ENCODE measurements around the gene DENND11. TPM values are rescaled to one million over a fixed set of nuclear protein-coding genes. Genes with fewer than 3 reads are reported as not detected.
A peak's percentile ranks its signal among the peaks of the same experiment; 100 is the strongest.

The DENND11 gene
- total and polyA plus RNA-seq, 2 donors from 2014 or later, result 6.1 to 22.6 TPM

GRCh38 chr7:141696348-141696747 is 5.6 kb downstream of the DENND11 start:
- H3K4me1 ChIP-seq (ENCODE audit: control insufficient read depth in 2 of 3, insufficient read depth in 2 of 3, low read depth in 1 of 3, low read length in 3 of 3), result peaks cover 3 to 24% (median 15%) of the 10 kb centered on the region in 3 donors
- H3K27me3 ChIP-seq (ENCODE audit: control insufficient read depth, insufficient read depth, low read length), result no peaks in the 10 kb centered on the region
- DNase-seq (no peak), FAIRE-seq (no peak)
- H3K27ac ChIP-seq (ENCODE audit: low read depth in 2 of 2, low read length in 2 of 2), result no peak overlapping the region
- TF ChIP-seq, protein P1, sequence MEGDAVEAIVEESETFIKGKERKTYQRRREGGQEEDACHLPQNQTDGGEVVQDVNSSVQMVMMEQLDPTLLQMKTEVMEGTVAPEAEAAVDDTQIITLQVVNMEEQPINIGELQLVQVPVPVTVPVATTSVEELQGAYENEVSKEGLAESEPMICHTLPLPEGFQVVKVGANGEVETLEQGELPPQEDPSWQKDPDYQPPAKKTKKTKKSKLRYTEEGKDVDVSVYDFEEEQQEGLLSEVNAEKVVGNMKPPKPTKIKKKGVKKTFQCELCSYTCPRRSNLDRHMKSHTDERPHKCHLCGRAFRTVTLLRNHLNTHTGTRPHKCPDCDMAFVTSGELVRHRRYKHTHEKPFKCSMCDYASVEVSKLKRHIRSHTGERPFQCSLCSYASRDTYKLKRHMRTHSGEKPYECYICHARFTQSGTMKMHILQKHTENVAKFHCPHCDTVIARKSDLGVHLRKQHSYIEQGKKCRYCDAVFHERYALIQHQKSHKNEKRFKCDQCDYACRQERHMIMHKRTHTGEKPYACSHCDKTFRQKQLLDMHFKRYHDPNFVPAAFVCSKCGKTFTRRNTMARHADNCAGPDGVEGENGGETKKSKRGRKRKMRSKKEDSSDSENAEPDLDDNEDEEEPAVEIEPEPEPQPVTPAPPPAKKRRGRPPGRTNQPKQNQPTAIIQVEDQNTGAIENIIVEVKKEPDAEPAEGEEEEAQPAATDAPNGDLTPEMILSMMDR (IDR thresholded peaks at IDR 0.05; ENCODE audit: borderline replicate concordance, extremely low read depth, insufficient read depth), result no peak
- H3K4me3 ChIP-seq (ENCODE audit: low read length in 3 of 3), result no peak overlapping the region
- intact Hi-C loops (cut with DNase I), result no loop called here
- no peak overlapping the region for H3K9ac ChIP-seq (ENCODE audit: low read length in 3 of 3)
- H3K9me3 ChIP-seq (ENCODE audit: control insufficient read depth in 2 of 3, insufficient read depth in 1 of 3, low read length in 3 of 3), result no peaks in the 10 kb centered on the region
- no peaks in the 10 kb centered on the region for H3K36me3 ChIP-seq (ENCODE audit: control insufficient read depth in 2 of 3, insufficient read depth in 3 of 3, low read length in 3 of 3)

- Histone ChIP-seq H3K4me1 (ENCODE audit: control insufficient read depth in 2 of 3, insufficient read depth in 2 of 3, low read depth in 1 of 3, low read length in 3 of 3) (peaks cover 3 to 24% (median 13%) of the 10 kb centered on the region in 3 donors), H3K9ac (ENCODE audit: low read length in 3 of 3) (no peak overlapping the region), H3K36me3 (ENCODE audit: control insufficient read depth in 2 of 3, insufficient read depth in 3 of 3, low read length in 3 of 3) (no peaks in the 10 kb centered on the region), H3K4me3 (ENCODE audit: low read length in 3 of 3) (peak overlapping the region in 1 of 3 donors; percentile 2), H3K27me3 (ENCODE audit: control insufficient read depth, insufficient read depth, low read length) (no peaks in the 10 kb centered on the region), H3K27ac (ENCODE audit: low read depth in 2 of 2, low read length in 2 of 2) (no peak overlapping the region), H3K9me3 (ENCODE audit: control insufficient read depth in 2 of 3, insufficient read depth in 1 of 3, low read length in 3 of 3) (no peaks in the 10 kb centered on the region)
- intact Hi-C loops (cut with DNase I), result no loop called here
- TF ChIP-seq, protein P1 (IDR thresholded peaks at IDR 0.05; ENCODE audit: borderline replicate concordance, extremely low read depth, insufficient read depth), result no peak
- DNase-seq (peak in 2 of 5 donors; percentile 13 to 19), FAIRE-seq (no peak)
Measured at GRCh38 chr7:141695803-141696289, 6.1 kb downstream of the DENND11 start.

GRCh38 chr7:141693082-141693481 is 8.9 kb downstream of the DENND11 start:
- Histone ChIP-seq H3K9ac (ENCODE audit: low read length in 3 of 3) (no peak overlapping the region), H3K9me3 (ENCODE audit: control insufficient read depth in 2 of 3, insufficient read depth in 1 of 3, low read length in 3 of 3) (no peaks in the 10 kb centered on the region), H3K4me3 (ENCODE audit: low read length in 3 of 3) (no peak overlapping the region), H3K27me3 (ENCODE audit: control insufficient read depth, insufficient read depth, low read length) (no peaks in the 10 kb centered on the region), H3K4me1 (ENCODE audit: control insufficient read depth in 2 of 3, insufficient read depth in 2 of 3, low read depth in 1 of 3, low read length in 3 of 3) (peaks cover 3 to 24% (median 13%) of the 10 kb centered on the region in 3 donors), H3K27ac (ENCODE audit: low read depth in 2 of 2, low read length in 2 of 2) (no peak overlapping the region), H3K36me3 (ENCODE audit: control insufficient read depth in 2 of 3, insufficient read depth in 3 of 3, low read length in 3 of 3) (no peaks in the 10 kb centered on the region)
- DNase-seq (no peak), FAIRE-seq (no peak)
- TF ChIP-seq, protein P1 (IDR thresholded peaks at IDR 0.05; ENCODE audit: borderline replicate concordance, extremely low read depth, insufficient read depth), result no peak
- intact Hi-C loops (cut with DNase I), result no loop called here

DNA sequence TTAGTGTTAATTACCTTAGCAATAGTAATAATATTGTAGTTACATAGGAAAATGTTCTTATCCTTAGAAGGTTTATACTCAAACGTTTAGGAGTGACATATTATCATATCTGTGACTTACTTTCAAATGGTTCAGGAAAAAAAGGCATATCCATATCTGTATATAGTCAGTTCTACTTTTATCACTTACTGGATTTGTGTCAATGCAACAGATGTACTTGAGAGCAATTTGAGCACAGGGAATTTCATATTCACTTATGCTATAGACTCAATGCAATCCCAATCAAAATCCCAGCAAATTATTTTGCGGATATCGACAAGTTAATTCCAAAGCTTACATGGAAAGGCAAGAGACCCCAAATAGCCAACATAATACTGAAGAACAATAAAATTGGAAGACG is 10.0 kb downstream of the DENND11 start:
- Histone ChIP-seq H3K9ac (ENCODE audit: low read length in 3 of 3) (no peak overlapping the region), H3K4me3 (ENCODE audit: low read length in 3 of 3) (no peak overlapping the region), H3K9me3 (ENCODE audit: control insufficient read depth in 2 of 3, insufficient read depth in 1 of 3, low read length in 3 of 3) (no peaks in the 10 kb centered on the region), H3K36me3 (ENCODE audit: control insufficient read depth in 2 of 3, insufficient read depth in 3 of 3, low read length in 3 of 3) (no peaks in the 10 kb centered on the region), H3K4me1 (ENCODE audit: control insufficient read depth in 2 of 3, insufficient read depth in 2 of 3, low read depth in 1 of 3, low read length in 3 of 3) (peaks cover 3 to 26% (median 12%) of the 10 kb centered on the region in 3 donors), H3K27me3 (ENCODE audit: control insufficient read depth, insufficient read depth, low read length) (no peaks in the 10 kb centered on the region), H3K27ac (ENCODE audit: low read depth in 2 of 2, low read length in 2 of 2) (no peak overlapping the region)
- intact Hi-C loops (cut with DNase I), result no loop called here
- FAIRE-seq (no peak), DNase-seq (no peak)
- TF ChIP-seq, protein P1 (IDR thresholded peaks at IDR 0.05; ENCODE audit: borderline replicate concordance, extremely low read depth, insufficient read depth), result no peak
